MCF 10A (cell line): ENCODE data around the gene IGF1R. TPM values are rescaled to one million over a fixed set of nuclear protein-coding genes. Genes with fewer than 3 reads are reported as not detected.

ENCODE experiments used
- BruUV-seq: library from RNA; stranded (reverse); fragments of 400-500 nt; replicated peaks from 2 replicates; lab custom pipeline; 2021; lab: Mats Ljungman, UMichigan
- CTCF ChIA-PET: fragments of 300-600 bp; sonication (Branson Sonifier 250); formaldehyde crosslinking; extraction: SDS; loops from one replicate; lab custom pipeline; 2021; ENCODE audit warnings: antibody characterized with exemption, inconsistent platforms; lab: Yijun Ruan, JAX
- POLR2A ChIA-PET: fragments of 300-600, 350-650 bp; sonication (Branson Sonifier 250); formaldehyde crosslinking; extraction: SDS; loops from one replicate; lab custom pipeline; 2020; ENCODE audit warnings: antibody characterized with exemption, inconsistent platforms; lab: Yijun Ruan, JAX
- DNase-seq: peaks from one replicate; pipeline ENCODE4 v3.0.0-alpha.2; 2018; ENCODE audit not compliant: unreplicated experiment
- H3K27ac Mint-ChIP-seq: one replicate; pipeline ENCODE4 v1.8.0; 2022; ENCODE audit warnings: mild to moderate bottlenecking, low read depth, mixed read lengths; ENCODE audit not compliant: unreplicated experiment
- H3K27me3 Mint-ChIP-seq: one replicate; pipeline ENCODE4 v1.8.0; 2022; ENCODE audit warnings: mixed read lengths; ENCODE audit not compliant: insufficient read depth, unreplicated experiment
- H3K36me3 Mint-ChIP-seq: one replicate; pipeline ENCODE4 v1.8.0; 2022; ENCODE audit warnings: mild to moderate bottlenecking, moderate library complexity, mixed read lengths; ENCODE audit not compliant: insufficient read depth, unreplicated experiment
- H3K4me1 Mint-ChIP-seq: one replicate; pipeline ENCODE4 v1.8.0; 2022; ENCODE audit warnings: mixed read lengths; ENCODE audit not compliant: insufficient read depth, unreplicated experiment
- H3K4me3 Mint-ChIP-seq: one replicate; pipeline ENCODE4 v1.8.0; 2022; ENCODE audit warnings: mild to moderate bottlenecking, moderate library complexity, mixed read lengths; ENCODE audit not compliant: unreplicated experiment
- H3K9me3 Mint-ChIP-seq: one replicate; pipeline ENCODE4 v1.8.0; 2022; ENCODE audit warnings: mixed read lengths; ENCODE audit not compliant: unreplicated experiment
- intact Hi-C: fragments of 100-400 bp; cut with micrococcal nuclease; formaldehyde crosslinking; loops from 2 replicates; pipeline ENCODE4 v1.14.1; 2022
- total RNA-seq: library from RNA; stranded (reverse); gene quantifications from 2 replicates; pipeline ENCODE4 v1.2.3, GENCODE V29; 2022
- TF ChIP-seq, protein P1 (sequence below): fragments of 200-600 bp; IDR thresholded peaks from one replicate; pipeline ENCODE4 v1.8.0; 2022; ENCODE audit warnings: antibody characterized with exemption, mild to moderate bottlenecking; ENCODE audit not compliant: unreplicated experiment

IGF1R gene
- total RNA-seq, 1 experiment from 2014 or later = 53.3 TPM

DNA sequence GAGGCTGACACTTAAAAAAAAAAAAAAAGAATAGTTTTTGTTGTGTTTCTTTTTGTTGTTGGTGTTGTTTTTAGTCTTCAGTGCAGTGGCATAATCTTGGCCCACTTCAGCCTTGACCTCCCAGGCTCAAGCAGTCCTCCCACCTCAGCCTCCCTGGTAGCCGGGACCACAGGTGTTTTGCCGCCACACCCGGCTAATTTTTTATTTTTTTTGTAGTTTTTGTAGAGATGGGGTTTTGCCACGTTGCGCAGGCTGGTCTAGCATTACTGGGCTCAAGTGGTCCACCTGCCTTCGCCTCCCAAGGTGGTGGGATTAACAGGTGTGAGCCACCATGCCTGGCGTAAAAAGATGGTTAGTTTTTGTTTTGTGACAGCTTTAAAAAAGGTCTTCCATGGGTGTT lies 30.1 kb downstream of the IGF1R start:
- no peak for DNase-seq

DNA sequence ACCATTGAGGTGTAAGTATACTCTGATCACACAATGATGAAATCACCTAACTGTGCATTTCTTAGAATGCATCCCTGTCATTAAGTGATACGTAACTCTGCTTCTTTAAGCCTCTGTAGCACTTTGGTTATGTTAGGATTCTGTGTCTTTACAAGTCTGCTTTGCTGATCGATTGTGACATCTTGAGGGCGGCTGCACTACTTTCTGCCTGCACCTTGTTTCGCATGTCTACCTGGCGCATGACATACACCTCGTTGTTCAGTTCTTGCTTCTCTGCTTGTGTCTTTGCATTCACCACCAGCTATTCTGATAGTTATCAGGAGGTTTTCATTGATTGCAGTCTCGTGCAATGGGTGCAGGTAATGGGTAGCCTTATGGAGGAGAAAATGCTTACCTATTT lies 32.7 kb downstream of the IGF1R start:
- ChIA-PET POLR2A (interaction anchor here (1.4 to 1.7 kb wide), 2 partner anchors 9 to 13 kb away, joined by 3 to 7 read pairs; no protein-coding TSS in a partner anchor), CTCF (interaction anchor here (1.2 to 1.7 kb wide), 2 partner anchors 21 to 201 kb away, joined by 3 to 6 read pairs; no protein-coding TSS in a partner anchor)
- TF ChIP-seq, protein P1, sequence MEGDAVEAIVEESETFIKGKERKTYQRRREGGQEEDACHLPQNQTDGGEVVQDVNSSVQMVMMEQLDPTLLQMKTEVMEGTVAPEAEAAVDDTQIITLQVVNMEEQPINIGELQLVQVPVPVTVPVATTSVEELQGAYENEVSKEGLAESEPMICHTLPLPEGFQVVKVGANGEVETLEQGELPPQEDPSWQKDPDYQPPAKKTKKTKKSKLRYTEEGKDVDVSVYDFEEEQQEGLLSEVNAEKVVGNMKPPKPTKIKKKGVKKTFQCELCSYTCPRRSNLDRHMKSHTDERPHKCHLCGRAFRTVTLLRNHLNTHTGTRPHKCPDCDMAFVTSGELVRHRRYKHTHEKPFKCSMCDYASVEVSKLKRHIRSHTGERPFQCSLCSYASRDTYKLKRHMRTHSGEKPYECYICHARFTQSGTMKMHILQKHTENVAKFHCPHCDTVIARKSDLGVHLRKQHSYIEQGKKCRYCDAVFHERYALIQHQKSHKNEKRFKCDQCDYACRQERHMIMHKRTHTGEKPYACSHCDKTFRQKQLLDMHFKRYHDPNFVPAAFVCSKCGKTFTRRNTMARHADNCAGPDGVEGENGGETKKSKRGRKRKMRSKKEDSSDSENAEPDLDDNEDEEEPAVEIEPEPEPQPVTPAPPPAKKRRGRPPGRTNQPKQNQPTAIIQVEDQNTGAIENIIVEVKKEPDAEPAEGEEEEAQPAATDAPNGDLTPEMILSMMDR = no peak
- no peak overlapping the region for H3K4me3 Mint-ChIP-seq
- no TSS peak for BruUV-seq
- H3K4me1 Mint-ChIP-seq = peaks cover 59% of the 10 kb centered on the region
- H3K27ac Mint-ChIP-seq = peak overlapping the region; percentile 64
- DNase-seq = no peak
- H3K27me3 Mint-ChIP-seq = no peaks in the 10 kb centered on the region
- no peaks in the 10 kb centered on the region for H3K9me3 Mint-ChIP-seq
- H3K36me3 Mint-ChIP-seq = peaks cover 14% of the 10 kb centered on the region
- intact Hi-C loops = no loop called here

More for the DNA sequence above, 30.1 kb downstream of the IGF1R start:
- BruUV-seq = no TSS peak
- Mint-ChIP-seq H3K9me3 (no peaks in the 10 kb centered on the region), H3K4me3 (no peak overlapping the region), H3K4me1 (peaks cover 38% of the 10 kb centered on the region), H3K27ac (no peak overlapping the region), H3K36me3 (peaks cover 7% of the 10 kb centered on the region), H3K27me3 (no peaks in the 10 kb centered on the region)
- POLR2A ChIA-PET = interaction anchor here (1.0 to 1.6 kb wide), 2 partner anchors 196 to 585 kb away, joined by 3 to 7 read pairs; no protein-coding TSS in a partner anchor
- intact Hi-C loops = no loop called here
- TF ChIP-seq, protein P1 = no peak
- CTCF ChIA-PET = interaction anchor here (0.6 to 0.9 kb wide), 2 partner anchors 19 to 22 kb away, joined by 3 read pairs; no protein-coding TSS in a partner anchor

DNA sequence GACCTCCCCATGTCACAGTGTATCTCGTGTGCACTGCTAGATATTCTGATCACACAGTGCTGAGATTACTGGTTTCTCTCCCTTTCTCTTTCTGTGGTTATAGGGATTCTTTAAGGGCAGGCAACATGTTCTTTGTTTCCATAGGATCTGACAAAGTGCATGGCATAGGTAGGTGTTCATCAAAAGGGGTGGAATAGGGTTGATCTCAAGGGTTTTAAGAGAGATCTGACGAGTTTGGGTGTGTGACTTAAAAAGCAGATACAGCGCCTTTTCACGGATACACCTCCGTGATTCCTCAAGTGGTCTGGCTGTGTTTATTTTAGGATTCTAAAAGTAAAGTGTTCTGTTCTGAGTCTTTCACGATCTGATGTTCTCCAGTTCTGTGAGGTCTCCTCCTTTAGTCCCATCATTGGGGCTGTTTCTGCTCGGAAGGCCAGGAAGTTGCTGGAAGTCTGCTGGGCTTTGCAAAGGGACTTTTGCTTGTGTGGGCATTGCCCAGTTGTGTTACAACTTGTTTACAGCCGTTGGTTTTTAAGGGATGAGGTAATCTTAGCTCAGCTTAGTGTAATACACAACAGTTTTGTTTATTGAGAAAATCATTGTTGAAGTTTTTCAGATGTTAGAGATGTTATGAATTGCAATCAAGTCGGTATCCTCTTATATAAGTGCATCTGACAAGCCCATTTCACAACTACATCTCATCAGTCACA lies 34.8 kb downstream of the IGF1R start:
- Mint-ChIP-seq H3K9me3 (no peaks in the 10 kb centered on the region), H3K36me3 (peaks cover 14% of the 10 kb centered on the region), H3K27ac (peak overlapping the region; percentile 95), H3K4me1 (peaks cover 59% of the 10 kb centered on the region), H3K27me3 (no peaks in the 10 kb centered on the region), H3K4me3 (peak overlapping the region; percentile 53)
- peak; percentile 76 for DNase-seq
- POLR2A ChIA-PET = interaction anchor here (0.6 to 2.3 kb wide), 17 partner anchors 8 to 221 kb away, joined by 3 to 47 read pairs (median 4); no protein-coding TSS in a partner anchor
- CTCF ChIA-PET = interaction anchor here (0.8 to 1.1 kb wide), 2 partner anchors 15 to 372 kb away, joined by 3 read pairs; no protein-coding TSS in a partner anchor
- TF ChIP-seq, protein P1 = no peak
- no TSS peak for BruUV-seq
- intact Hi-C loops = no loop called here

DNA sequence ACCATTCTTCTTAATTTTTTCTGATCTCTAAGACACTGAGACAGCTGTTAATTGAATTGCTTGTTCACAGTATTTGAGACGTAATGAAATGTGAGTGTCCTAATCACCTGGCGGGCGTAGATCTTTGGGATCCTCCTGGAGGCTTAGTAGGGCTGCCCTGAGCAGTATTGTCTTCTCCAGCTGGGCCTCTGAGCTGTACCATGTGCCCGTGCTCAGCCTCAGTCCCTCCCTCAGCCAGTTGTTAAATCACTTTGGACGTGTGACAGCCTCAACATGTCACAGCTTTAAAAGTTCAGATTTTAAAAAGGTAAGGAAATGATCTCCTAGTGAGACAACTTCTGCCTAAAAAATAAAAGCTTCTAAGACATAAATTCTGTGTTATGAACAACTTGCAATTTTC lies 35.5 kb downstream of the IGF1R start:
- H3K27me3 Mint-ChIP-seq = no peaks in the 10 kb centered on the region
- CTCF ChIA-PET = interaction anchor here (0.7 to 1.2 kb wide), 10 partner anchors 10 to 198 kb away, joined by 3 to 7 read pairs (median 3); no protein-coding TSS in a partner anchor
- intact Hi-C loops = loop anchor here (2.0 kb wide), 1 partner anchor 31 kb away; no protein-coding TSS in a partner anchor
- H3K36me3 Mint-ChIP-seq = peaks cover 14% of the 10 kb centered on the region
- H3K4me1 Mint-ChIP-seq = peaks cover 59% of the 10 kb centered on the region
- POLR2A ChIA-PET = interaction anchor here (0.6 to 2.3 kb wide), 23 partner anchors 9 to 220 kb away, joined by 3 to 47 read pairs (median 4); no protein-coding TSS in a partner anchor
- peak; percentile 49 for DNase-seq
- no peaks in the 10 kb centered on the region for H3K9me3 Mint-ChIP-seq
- peak overlapping the region; percentile 53 for H3K4me3 Mint-ChIP-seq
- TF ChIP-seq, protein P1 = no peak
- BruUV-seq = TSS peak; percentile 70
- H3K27ac Mint-ChIP-seq = peak overlapping the region; percentile 95
